Stimulated activated CD8-positive, alpha-beta memory T cell treated with anti-CD3 and anti-CD28 coated beads, Interleukin-2, amount 100 ng/mL, for 1 hour (primary cell): ENCODE data around the gene GLIPR1.
"Not testable (repeated sequence)": the region's sequence is repeated elsewhere in the genome, so short reads cannot be mapped to it uniquely, and the experiment has no call there.

Experiments used
- DNase-seq, 2 donors: peaks; one replicate each; pipeline ENCODE4 v3.0.0-alpha.2; 2020; ENCODE audit warnings: low read depth in 2 of 2

The GLIPR1 gene

DNA sequence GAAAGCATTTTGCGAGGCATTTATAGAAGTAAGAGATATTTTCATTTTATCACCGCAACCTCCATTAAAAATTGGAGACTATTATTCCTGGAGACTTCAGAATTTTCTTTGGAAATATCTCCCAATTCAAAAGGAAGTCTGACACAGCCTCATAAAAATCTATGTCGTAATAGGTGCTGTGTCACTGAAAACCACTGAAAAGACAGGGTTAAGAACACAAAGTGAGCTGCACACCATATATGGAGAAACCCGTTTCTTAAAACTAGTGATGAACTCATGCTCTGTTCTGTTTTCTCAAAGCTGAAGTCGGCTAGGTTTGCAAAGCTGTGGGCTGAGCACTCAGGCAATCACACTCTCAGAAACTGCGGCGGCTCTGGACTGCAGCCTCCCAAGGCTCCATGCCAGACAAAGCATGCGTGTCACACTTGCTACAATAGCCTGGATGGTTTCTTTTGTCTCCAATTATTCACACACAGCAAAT, at the start of gene GLIPR1:
Gene GLIPR1 (plus strand): TSS at position 287 of the 481 bp plus-strand sequence. CDS start 126 bp downstream, at position 413.
- peak; percentile 34 to 57 for DNase-seq

DNA sequence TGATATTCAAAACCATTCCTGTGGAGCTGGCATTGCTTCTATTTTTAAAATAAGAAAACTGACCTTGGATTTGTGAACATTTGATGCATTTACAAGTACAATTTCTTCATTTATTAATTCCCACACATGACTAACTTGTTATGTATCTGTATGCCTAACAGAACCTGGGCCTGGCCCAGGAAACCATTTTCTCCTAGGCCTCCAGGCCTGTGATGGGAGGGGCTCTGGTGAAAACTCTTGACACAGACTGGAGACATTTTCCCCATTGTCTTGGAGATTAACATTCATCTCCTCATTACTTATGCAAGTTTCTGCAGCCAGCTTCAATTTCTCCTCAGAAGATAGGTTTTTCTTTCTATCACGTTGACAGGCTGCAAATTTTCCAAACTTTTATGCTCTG, 47.6 kb upstream of the GLIPR1 start:
- DNase-seq, result no peak

DNA sequence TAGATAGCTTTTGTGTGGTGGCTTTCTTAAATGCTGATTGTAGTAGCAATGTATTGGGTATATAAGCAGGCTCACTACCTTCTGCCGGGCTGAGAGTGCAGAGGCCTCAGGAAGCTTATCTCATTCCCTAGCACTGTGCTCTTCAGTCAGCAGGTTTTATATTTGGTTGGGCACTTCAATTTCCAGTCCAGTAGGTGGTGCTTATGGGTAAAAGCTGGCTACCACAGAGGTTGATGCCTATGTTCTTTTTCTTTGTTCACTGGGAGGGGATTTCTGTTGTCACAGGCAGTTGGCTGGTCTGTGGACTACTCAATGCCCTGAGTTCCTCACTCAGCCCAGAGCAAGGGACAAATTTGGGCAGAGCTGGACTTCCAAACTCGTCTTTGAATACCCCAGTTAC, 43.0 kb upstream of the GLIPR1 start:
- DNase-seq, result peak in 1 of 2 donors; percentile 1

- DNase-seq, result no peak
These were observed 42.3 kb upstream of the GLIPR1 start for GRCh38 chr12:75438059-75438754.

- no peak for DNase-seq
These were observed 41.5 kb upstream of the GLIPR1 start for GRCh38 chr12:75439048-75439447.

DNA sequence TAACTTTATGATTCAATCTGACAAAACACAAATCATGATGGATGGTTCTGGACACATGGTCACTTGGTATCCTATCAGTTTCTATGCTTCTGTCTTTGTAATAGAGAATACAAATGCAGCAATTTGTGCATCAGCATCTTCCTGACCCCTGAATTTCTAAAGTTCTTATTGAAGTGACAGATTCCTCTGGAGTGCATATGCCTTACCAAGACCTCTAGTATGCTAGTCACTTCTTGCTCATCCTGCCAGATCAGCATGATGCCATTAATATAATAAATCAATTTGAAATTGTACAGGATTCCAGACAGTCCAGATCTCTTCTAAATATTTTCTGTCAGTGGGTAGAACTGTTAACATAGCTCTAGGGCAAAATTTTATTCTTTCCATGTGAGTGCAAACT, 40.6 kb upstream of the GLIPR1 start:
- no peak for DNase-seq

DNA sequence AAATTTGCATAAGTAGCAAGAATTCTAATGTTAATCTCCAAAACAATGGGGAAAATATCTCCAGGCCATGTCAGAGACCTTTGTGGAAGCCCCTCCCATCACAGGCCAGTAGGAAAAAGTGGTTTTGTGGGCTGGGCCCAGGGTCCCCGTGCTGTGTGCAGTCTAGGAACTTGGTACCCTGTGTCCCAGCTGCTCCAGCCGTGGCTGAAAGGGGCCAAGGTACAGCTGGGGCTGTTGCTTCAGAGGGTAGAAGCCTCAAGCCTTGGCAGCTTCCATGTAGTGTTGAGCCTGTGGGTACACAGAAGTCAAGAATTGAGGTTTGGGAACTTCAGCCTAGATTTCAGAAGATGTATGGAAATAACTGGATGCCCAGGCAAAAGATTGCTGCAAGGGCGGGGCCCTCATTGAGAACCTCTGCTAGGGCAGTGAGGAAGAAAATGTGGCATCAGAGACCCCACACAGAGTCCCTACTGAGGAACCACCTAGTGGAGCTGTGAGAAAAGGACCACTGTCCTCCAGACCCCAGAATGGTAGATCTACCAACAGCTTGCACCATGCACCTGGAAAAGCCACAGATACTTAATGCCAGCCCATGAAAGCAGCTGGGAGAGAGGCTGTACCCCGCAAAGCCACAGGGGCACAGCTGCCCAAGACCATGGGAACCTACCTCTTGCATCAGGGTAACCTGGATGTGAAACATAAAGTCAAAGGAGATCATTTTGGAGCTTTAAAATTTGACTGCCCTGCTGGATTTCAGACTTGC, 38.7 kb upstream of the GLIPR1 start:
- DNase-seq, result not testable (repeated sequence)

DNA sequence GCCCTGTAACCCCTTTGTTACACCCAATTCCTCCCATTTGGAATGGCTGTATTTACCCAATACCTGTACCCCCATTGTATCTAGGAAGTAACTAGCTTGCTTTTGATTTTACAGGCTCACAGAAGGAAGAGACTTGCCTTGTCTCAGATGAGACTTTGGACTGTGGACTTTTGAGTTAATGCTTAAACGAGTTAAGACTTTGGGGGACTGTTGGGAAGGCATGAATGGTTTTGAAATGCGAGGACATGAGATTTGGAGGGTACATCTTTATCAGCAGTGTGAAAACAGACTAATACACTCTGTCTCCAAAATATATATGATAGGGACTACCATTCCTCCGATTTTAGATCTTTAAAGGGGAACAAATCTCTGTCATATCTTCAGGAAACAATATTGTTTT, 38.1 kb upstream of the GLIPR1 start:
- DNase-seq, result not testable (repeated sequence)

DNA sequence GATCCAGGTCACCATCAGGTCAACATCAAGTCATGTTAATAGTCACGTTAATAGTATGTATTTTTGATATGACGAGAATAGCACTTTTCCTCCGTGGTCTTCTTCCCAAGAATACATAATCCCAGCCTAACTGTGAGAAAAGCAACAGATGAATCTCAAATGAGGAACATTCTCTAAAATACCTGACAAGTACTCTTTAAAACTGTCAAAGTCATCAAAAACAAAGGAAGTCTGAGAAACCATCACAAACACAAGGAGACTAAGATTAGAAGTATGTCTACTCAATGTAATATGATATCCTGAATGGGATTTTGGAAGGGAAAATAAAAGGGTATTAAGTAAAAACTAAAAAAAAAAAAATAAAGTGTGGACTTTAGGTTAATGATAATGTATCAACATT, 36.8 kb upstream of the GLIPR1 start:
- DNase-seq, result no peak

DNA sequence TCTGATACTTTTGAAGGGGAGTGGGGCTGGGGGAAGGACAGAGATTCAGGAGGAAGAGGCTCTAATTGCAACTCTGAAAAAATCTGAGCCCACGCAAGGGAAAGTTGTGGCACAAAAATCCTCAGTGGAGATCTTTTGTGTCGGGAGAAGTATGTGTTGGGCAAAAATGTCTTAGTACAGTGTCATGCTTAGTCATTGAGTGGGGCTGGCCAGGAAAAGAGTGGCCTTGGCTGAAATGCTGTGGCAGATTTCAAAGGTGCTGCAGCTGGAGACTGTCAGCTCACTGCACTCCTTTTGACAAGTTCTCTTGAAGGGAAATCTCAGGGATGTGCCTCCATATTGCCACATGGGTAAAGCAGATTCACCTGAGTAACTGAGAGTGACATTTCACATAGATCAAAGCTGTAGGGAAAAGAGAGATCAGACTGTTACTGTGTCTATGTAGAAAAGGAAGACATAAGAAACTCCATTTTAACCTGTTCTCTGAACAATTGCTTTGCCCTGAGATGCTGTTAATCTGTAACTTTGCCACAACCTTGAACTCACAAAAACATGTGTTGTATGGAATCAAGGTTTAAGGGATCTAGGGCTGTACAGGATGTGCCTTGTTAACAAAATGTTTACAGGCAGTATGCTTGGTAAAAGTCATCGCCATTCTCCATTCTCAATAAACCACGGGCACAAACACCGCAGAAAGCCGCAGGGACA, 36.0 kb upstream of the GLIPR1 start:
- DNase-seq, result no peak

GRCh38 chr12:75445137-75445507, 35.4 kb upstream of the GLIPR1 start:
- not testable (repeated sequence) for DNase-seq

DNA sequence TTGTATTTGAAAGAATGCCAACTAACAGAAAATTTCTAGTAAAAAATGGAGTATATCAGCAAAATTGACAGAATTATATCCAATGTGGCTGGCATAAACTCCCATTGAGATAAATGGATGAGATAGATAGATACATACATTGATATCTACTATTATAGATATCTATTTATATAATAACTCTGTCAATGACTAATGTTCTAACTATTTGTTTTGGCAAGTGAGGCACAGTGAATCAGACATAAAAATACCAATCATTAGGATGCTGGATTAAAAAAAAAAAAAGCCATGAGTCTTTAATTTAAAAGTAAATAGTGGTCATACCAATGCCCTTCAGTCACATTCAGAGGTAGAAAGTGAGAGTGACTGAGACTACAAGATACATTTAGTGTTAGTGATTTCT, 33.7 kb upstream of the GLIPR1 start:
- no peak for DNase-seq

- DNase-seq, result no peak
These were observed 32.7 kb upstream of the GLIPR1 start for GRCh38 chr12:75447691-75448393.

GRCh38 chr12:75452675-75453330, 27.8 kb upstream of the GLIPR1 start:
- no peak for DNase-seq

GRCh38 chr12:75455839-75456238, 24.7 kb upstream of the GLIPR1 start:
- DNase-seq, result no peak

DNA sequence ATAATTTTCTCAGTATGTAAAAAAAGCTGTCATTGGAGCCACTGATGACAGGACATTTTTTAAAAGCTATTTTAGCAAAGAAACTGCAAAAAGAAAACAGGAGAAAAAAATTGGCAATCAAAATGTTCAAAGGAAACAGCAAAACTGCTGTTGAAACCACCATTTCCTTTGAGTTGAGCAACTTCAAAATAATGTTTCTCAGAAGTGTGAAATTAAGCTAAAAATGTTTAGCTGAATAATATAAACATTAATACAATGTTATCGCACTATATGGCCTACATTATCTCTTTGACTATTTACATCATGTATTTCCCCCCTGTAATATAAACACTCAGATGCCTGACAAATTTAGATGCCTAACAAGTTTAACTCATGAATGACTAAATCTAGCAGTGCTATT, 23.4 kb upstream of the GLIPR1 start:
- DNase-seq, result no peak

GRCh38 chr12:75457866-75458265, 22.7 kb upstream of the GLIPR1 start:
- DNase-seq, result not testable (repeated sequence)

DNA sequence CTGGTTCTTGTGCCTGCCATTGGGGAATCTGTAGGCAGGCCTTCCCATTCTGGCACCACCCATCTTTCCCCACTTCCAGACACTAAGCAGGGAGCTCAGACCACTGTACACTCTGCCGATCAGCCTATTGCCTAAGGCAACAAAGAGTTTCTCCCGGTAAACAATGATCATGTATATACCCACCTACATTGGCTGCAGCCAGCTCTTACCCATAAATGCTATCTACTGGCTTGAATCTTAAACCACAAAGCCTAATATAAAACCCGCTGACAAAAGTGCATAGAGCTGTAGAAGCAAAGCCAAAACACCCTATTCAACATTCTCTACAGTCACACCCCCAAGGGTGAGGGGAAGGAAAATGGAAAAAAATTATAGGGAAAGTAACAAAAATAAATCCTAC, 20.8 kb upstream of the GLIPR1 start:
- no peak for DNase-seq

- DNase-seq, result no peak
These were observed 20.4 kb upstream of the GLIPR1 start for GRCh38 chr12:75460204-75460603.

DNA sequence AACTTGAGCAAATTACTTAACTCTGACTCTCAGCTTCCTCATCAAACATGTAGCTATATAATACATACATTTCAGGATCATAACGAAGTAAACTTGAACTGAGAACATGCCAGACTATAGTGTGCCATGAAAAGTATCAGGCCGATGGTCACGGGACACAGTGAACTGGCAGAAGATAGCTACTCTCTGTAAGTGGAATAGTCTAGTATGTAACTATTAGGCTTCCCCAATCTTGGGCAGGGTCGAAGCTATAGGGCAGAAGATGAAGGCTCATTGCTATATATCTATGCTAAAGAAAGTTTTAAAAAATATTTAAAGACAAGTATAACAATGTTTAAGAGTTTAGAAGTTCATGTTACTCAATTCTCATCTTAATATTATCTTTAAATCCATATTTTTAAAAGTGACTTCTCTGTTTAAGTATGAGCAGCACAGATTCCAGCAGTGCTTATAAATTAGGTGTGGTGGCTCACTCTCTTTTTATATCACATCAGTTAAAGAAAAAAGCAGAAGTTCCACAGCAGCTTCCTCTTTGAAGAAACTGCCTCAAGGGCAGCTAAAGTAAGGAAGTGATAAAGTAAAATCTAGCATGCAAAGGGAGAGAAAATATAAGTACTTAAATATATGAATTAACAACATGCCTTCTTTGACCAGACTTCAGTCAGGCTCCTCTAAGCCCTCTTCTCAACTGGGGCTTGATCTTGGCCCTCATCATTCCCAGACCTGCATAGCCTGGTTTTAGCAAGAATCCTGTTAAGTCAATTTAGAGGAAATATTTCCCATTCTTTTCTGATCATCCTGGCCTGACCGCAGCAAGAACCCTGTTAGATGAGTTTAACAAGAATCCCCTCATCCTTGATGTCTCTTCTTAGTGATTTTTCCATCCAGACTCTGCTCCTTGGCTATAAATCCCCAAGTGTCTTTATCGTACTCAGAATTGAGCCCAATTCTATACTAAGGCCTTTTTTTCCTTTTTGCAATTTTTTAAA, 8.4 kb upstream of the GLIPR1 start:
- DNase-seq, result no peak
